ENCODE data around the gene ORMDL3. TPM values are rescaled to one million over a fixed set of nuclear protein-coding genes. Genes with fewer than 3 reads are reported as not detected.

Gene ORMDL3
- total RNA-seq = 35.9 and 41.8 TPM in 2 replicates

GRCh38 chr17:39927101-39927928 is at the start of gene ORMDL3, which contains the start of gene LRRC3C:
Gene ORMDL3 (minus strand): TSS chr17:39927601. CDS start chr17:39924203, 3,398 bp downstream.
Gene LRRC3C (plus strand): TSS chr17:39927732. CDS start chr17:39941524, 13,792 bp downstream.

DNA sequence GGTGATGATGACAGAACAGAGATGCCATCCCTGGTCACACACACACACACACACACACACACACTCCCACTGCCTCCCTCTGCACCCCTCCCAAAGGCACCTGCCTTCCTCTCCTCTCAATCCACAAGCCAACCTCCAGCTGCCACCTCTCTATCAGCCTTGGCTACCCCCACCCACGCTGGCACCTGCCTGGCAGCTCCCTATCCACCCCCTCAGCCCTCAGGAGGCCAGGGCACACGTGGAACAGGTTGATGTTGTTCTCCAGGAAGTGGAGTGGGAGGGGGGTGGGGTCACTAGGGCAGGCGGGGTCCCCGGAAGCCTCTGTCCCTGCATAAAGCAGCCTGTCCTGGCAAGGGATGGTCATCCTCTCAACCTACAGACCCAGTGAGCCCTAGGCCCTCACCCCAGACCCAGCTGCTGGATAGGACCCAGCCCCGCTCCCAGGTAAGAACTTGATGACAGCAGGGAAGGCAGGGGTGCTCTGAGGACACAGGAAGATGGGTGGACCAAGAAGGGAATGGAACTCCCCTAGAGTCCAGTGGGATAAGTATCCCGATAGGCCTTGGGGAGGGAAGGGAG is 35.3 kb upstream of the ORMDL3 start, which contains the start of gene GSDMA:
Gene GSDMA, plus strand, starts transcription at position 363 of the 579 bp plus-strand sequence. CDS start 2,684 bp downstream, outside the sequence.

Other genes starting within 250 kb of the ORMDL3 start
- 4.2 and 4.7 TPM in 2 replicates for gene PGAP3, start 239.5 kb downstream of the ORMDL3 start, total RNA-seq
- 0.76 and 1.0 TPM in 2 replicates for gene ERBB2, start 227.5 kb downstream of the ORMDL3 start, total RNA-seq
- gene MIEN1, start 197.1 kb downstream of the ORMDL3 start, total RNA-seq = 18.0 and 20.5 TPM in 2 replicates
- under 0.01 and 0.09 TPM in 2 replicates for gene GRB7, start 189.7 kb downstream of the ORMDL3 start, total RNA-seq
- gene IKZF3, start 63.3 kb downstream of the ORMDL3 start, total RNA-seq = not detected in 2 replicates
- not detected in 2 replicates for gene ZPBP2, start 59.4 kb downstream of the ORMDL3 start, total RNA-seq
- gene GSDMB, start 9.0 kb downstream of the ORMDL3 start, total RNA-seq = 1.4 and 2.3 TPM in 2 replicates
- gene LRRC3C, start 131 bp upstream of the ORMDL3 start, total RNA-seq = not detected in 2 replicates
- gene GSDMA, start 35.4 kb upstream of the ORMDL3 start, total RNA-seq = not detected in 2 replicates
- 69.5 and 77.7 TPM in 2 replicates for gene PSMD3, start 53.2 kb upstream of the ORMDL3 start, total RNA-seq
- gene CSF3, start 87.8 kb upstream of the ORMDL3 start, total RNA-seq = 0.09 TPM in 1 of 2 replicates, not detected in the other
- 24.3 and 27.9 TPM in 2 replicates for gene MED24, start 126.8 kb upstream of the ORMDL3 start, total RNA-seq
- 18.6 and 20.0 TPM in 2 replicates for gene THRA, start 135.4 kb upstream of the ORMDL3 start, total RNA-seq
- gene NR1D1, start 173.0 kb upstream of the ORMDL3 start, total RNA-seq = 1.2 and 1.5 TPM in 2 replicates
- 36.4 and 40.8 TPM in 2 replicates for gene MSL1, start 194.4 kb upstream of the ORMDL3 start, total RNA-seq
- 17.9 and 22.4 TPM in 2 replicates for gene CASC3, start 212.9 kb upstream of the ORMDL3 start, total RNA-seq
- gene RAPGEFL1, start 249.9 kb upstream of the ORMDL3 start, total RNA-seq = 0.52 and 1.2 TPM in 2 replicates